Endothelial cell of umbilical vein (primary cell): ENCODE measurements around the gene AAR2. TPM values are rescaled to one million over a fixed set of nuclear protein-coding genes. Genes with fewer than 3 reads are reported as not detected.

Experiments used
- BruUV-seq: library from RNA; stranded (reverse); fragments of 400-500 nt; replicated peaks from 2 replicates; lab custom pipeline; 2021; lab: Mats Ljungman, UMichigan
- CTCF ChIA-PET: fragments of 300-600, 350-600 bp; sonication (Branson Sonifier 250); formaldehyde crosslinking; loops from one replicate; lab custom pipeline; 2021; ENCODE audit warnings: antibody characterized with exemption, inconsistent platforms; lab: Charles Lee
- POLR2A ChIA-PET: fragments of 300-600, 350-600 bp; sonication (Branson Sonifier 250); formaldehyde crosslinking; loops from one replicate; lab custom pipeline; 2021; ENCODE audit warnings: antibody characterized with exemption, inconsistent platforms; lab: Charles Lee
- DNase-seq: peaks from one replicate; pipeline ENCODE4 v3.0.0-alpha.2; 2011; ENCODE audit warnings: low read depth, low spot score
- FAIRE-seq: peaks from 2 replicates; lab custom pipeline; 2011; peaks lifted over from hg19 to GRCh38; lab: Jason Lieb, UNC
- H2AFZ ChIP-seq: 2 replicates; pipeline ENCODE4 v1.6.0; 2012; ENCODE audit warnings: low read depth, low read length, control low read depth, inconsistent platforms
- H3K27ac ChIP-seq: 2 replicates; pipeline ENCODE4 v1.5.1; 2011; ENCODE audit warnings: low read depth, mild to moderate bottlenecking, control low read depth, low read length, moderate library complexity; ENCODE audit not compliant: insufficient read depth
- H3K27me3 ChIP-seq, 2 experiments: 2 replicates each; pipeline versions ENCODE4 v1.6.0 to v1.6.1; 2011; ENCODE audit warnings: low read length in 2 of 2, mixed read lengths in 1 of 2; ENCODE audit not compliant: control insufficient read depth in 2 of 2, insufficient read depth in 2 of 2
- H3K36me3 ChIP-seq, 2 experiments: 2 replicates in 1 of 2; 3 replicates in 1 of 2; pipeline ENCODE4 v1.5.1; 2011; ENCODE audit warnings: low read length in 2 of 2, mild to moderate bottlenecking in 1 of 2, moderate library complexity in 1 of 2; ENCODE audit not compliant: control insufficient read depth in 2 of 2, insufficient read depth in 2 of 2; ENCODE audit errors: extremely low read depth in 1 of 2
- H3K4me1 ChIP-seq: 3 replicates; pipeline ENCODE4 v1.5.1; 2011; ENCODE audit warnings: mild to moderate bottlenecking, low read length; ENCODE audit not compliant: control insufficient read depth, insufficient read depth; ENCODE audit errors: extremely low read depth
- H3K4me2 ChIP-seq: 2 replicates; pipeline ENCODE4 v1.6.1; 2011; ENCODE audit warnings: low read length, control low read depth, mixed read lengths; ENCODE audit not compliant: insufficient read depth
- H3K4me3 ChIP-seq, 3 experiments: fragments of 200-600 bp in 1 of 3; sonication (generic), shearing (Covaris generic) in 1 of 3; replicated peaks in 1 of 3; 2 replicates each; pipeline ENCODE4 v1.5.1; 2011 to 2016; ENCODE audit warnings: control low read depth in 3 of 3, low read length in 3 of 3, mild to moderate bottlenecking in 2 of 3, inconsistent platforms in 1 of 3, low read depth in 1 of 3, moderate library complexity in 1 of 3; ENCODE audit not compliant: insufficient read depth in 1 of 3
- H3K79me2 ChIP-seq: 2 replicates; pipeline ENCODE4 v1.6.0; 2012; ENCODE audit warnings: low read length, inconsistent platforms; ENCODE audit not compliant: control insufficient read depth, insufficient read depth
- H3K9ac ChIP-seq: replicated peaks from 2 replicates; pipeline ENCODE3; 2011; ENCODE audit warnings: low read length, control low read depth; ENCODE audit not compliant: insufficient read depth; ENCODE audit errors: extremely low read depth
- H3K9me1 ChIP-seq: replicated peaks from 3 replicates; pipeline ENCODE4 v1.6.0; 2011; ENCODE audit warnings: mild to moderate bottlenecking, low read length; ENCODE audit not compliant: control insufficient read depth, insufficient read depth; ENCODE audit errors: extremely low read depth
- H3K9me3 ChIP-seq: replicated peaks from 2 replicates; pipeline ENCODE4 v1.5.1; 2012; ENCODE audit warnings: low read length, inconsistent platforms; ENCODE audit not compliant: control insufficient read depth, insufficient read depth
- H4K20me1 ChIP-seq: replicated peaks from 2 replicates; pipeline ENCODE3; 2011; ENCODE audit warnings: mild to moderate bottlenecking, low read length; ENCODE audit not compliant: control insufficient read depth, insufficient read depth; ENCODE audit errors: extremely low read depth
- CTCF ChIP-seq, 2 donors: IDR thresholded peaks; 1 replicate in 1 of 2; 2 replicates in 1 of 2; pipeline ENCODE4 v1.5.1; 2011; ENCODE audit warnings: low read length in 2 of 2, mild to moderate bottlenecking in 2 of 2, moderate library complexity in 2 of 2, control low read depth in 1 of 2, inconsistent platforms in 1 of 2, low read depth in 1 of 2; ENCODE audit not compliant: insufficient read depth in 1 of 2; ENCODE audit errors: extremely low read depth in 1 of 2
- EZH2 ChIP-seq: IDR thresholded peaks from 2 replicates; pipeline ENCODE4 v1.6.1; 2012; ENCODE audit warnings: borderline replicate concordance, low read depth, mild to moderate bottlenecking, moderate library complexity, low read length, inconsistent platforms; ENCODE audit not compliant: severe bottlenecking
- FOS ChIP-seq: IDR thresholded peaks from 2 replicates; pipeline ENCODE4 v1.6.1; 2011; ENCODE audit warnings: mild to moderate bottlenecking, low read length, moderate library complexity, borderline replicate concordance; ENCODE audit not compliant: insufficient read depth
- GATA2 ChIP-seq: IDR thresholded peaks from 2 replicates; pipeline ENCODE4 v1.7.0; 2011; ENCODE audit warnings: low read depth, mild to moderate bottlenecking, moderate library complexity, mixed read lengths, low read length; ENCODE audit not compliant: insufficient read length, insufficient read depth
- JUN ChIP-seq: IDR thresholded peaks from 2 replicates; pipeline ENCODE4 v1.6.1; 2011; ENCODE audit warnings: borderline replicate concordance, low read depth; ENCODE audit not compliant: insufficient read length, insufficient read depth
- MAX ChIP-seq: IDR thresholded peaks from 2 replicates; pipeline ENCODE4 v1.6.1; 2011; ENCODE audit not compliant: insufficient read depth, insufficient read length
- MYC ChIP-seq: IDR thresholded peaks from one replicate; pipeline ENCODE4 v1.6.1; 2011; ENCODE audit warnings: mild to moderate bottlenecking, low read depth, low read length
- POLR2A ChIP-seq: IDR thresholded peaks from 2 replicates; pipeline ENCODE4 v1.6.1; 2012; ENCODE audit warnings: low read depth, mild to moderate bottlenecking, control low read depth, low read length
- POLR2AphosphoS5 ChIP-seq: IDR thresholded peaks from 2 replicates; pipeline ENCODE4 v1.6.1; 2012; ENCODE audit warnings: low read depth, mild to moderate bottlenecking, control low read depth, low read length, moderate library complexity; ENCODE audit not compliant: insufficient read depth
- dilution Hi-C: fragments of 300-500 bp; cut with MboI; formaldehyde crosslinking; loops from one replicate; pipeline ENCODE4 v1.15.0; 2019; ENCODE audit warnings: low sequenced_read_pairs; ENCODE audit not compliant: extremely low pct_ligation_motif_present
- intact Hi-C: fragments of 100-400 bp; cut with micrococcal nuclease; formaldehyde crosslinking; loops from one replicate; pipeline ENCODE4 v1.10.0; 2022
- polyA plus RNA-seq, 4 experiments: library from polyadenylated mRNA; depleted of rRNA in 3 of 4; stranded (reverse) in 3 of 4; unstranded in 1 of 4; fragments of >200 nt; gene quantifications; 2 replicates each; pipeline versions ENCODE4 v1.2.1 to v1.2.3, GENCODE V29; 2011 to 2012; ENCODE audit warnings: missing spikeins in 1 of 4
- total RNA-seq: library from RNA; stranded (reverse); gene quantifications from 2 replicates; pipeline ENCODE4 v1.2.3, GENCODE V29; 2021

The AAR2 gene
- total and polyA plus RNA-seq, 2 donors (not counting 3 experiments of a cell fraction or from before 2014, with no cell fraction given): 21.9 to 29.4 TPM

GRCh38 chr20:36238760-36239159, 2.5 kb downstream of the AAR2 start:
- dilution Hi-C loops: no loop called here
- no peak overlapping the region for H3K4me2 ChIP-seq
- no peaks in the 10 kb centered on the region for H3K9me1 ChIP-seq
- no peaks in the 10 kb centered on the region for H3K27me3 ChIP-seq
- H3K9ac ChIP-seq: no peak overlapping the region
- ChIA-PET CTCF (interaction anchor here (2.1 kb wide), 1 partner anchor 161 kb away, joined by 5 read pairs; no protein-coding TSS in a partner anchor), POLR2A (no interaction called here)
- no TSS peak for BruUV-seq
- DNase-seq (no peak), FAIRE-seq (no peak)
- no peak for TF ChIP-seq CTCF (IDR thresholded peaks at IDR 0.05; ENCODE audit: extremely low read depth in 1 of 2, insufficient read depth in 1 of 2, low read depth in 1 of 2, low read length in 2 of 2)
- no peak for TF ChIP-seq MYC
- no peak for TF ChIP-seq MAX
- TF ChIP-seq EZH2: no peak
- TF ChIP-seq FOS: no peak
- no peak for TF ChIP-seq GATA2
- TF ChIP-seq JUN: no peak
- no peak for TF ChIP-seq POLR2AphosphoS5
- no peak for TF ChIP-seq POLR2A
- intact Hi-C loops: no loop called here
- H2AFZ ChIP-seq: no peak overlapping the region
- peaks cover 49% of the 10 kb centered on the region for H3K79me2 ChIP-seq
- H3K36me3 ChIP-seq: peaks cover 0 to 11% of the 10 kb centered on the region in 2 experiments
- H3K9me3 ChIP-seq: no peaks in the 10 kb centered on the region
- peaks cover 10% of the 10 kb centered on the region for H3K4me1 ChIP-seq
- H4K20me1 ChIP-seq: peaks cover 2% of the 10 kb centered on the region
- H3K4me3 ChIP-seq: no peak overlapping the region
- no peak overlapping the region for H3K27ac ChIP-seq
